Keratinocyte (primary cell): ENCODE data around the gene LARGE1. TPM values are rescaled to one million over a fixed set of nuclear protein-coding genes. Genes with fewer than 3 reads are reported as not detected.

Experiments
- DNase-seq: peaks from one replicate; pipeline ENCODE4 v3.0.0-alpha.2; 2011; ENCODE audit warnings: low read depth, missing footprints, low spot score
- FAIRE-seq: peaks from 2 replicates; lab custom pipeline; 2011; peaks lifted over from hg19 to GRCh38; lab: Jason Lieb, UNC
- H2AFZ ChIP-seq: 2 replicates; pipeline ENCODE4 v1.6.0; 2012; ENCODE audit warnings: low read length, control low read depth, inconsistent platforms; ENCODE audit not compliant: control insufficient read depth
- H3K27ac ChIP-seq: 2 replicates; pipeline ENCODE4 v1.5.1; 2011; ENCODE audit warnings: low read length; ENCODE audit not compliant: control insufficient read depth, insufficient read depth
- H3K27me3 ChIP-seq: 3 replicates; pipeline ENCODE4 v1.6.0; 2011; ENCODE audit warnings: low read length; ENCODE audit not compliant: control insufficient read depth, insufficient read depth; ENCODE audit errors: extremely low read depth
- H3K36me3 ChIP-seq, 2 experiments: 2 replicates in 1 of 2; 3 replicates in 1 of 2; pipeline ENCODE4 v1.5.1; 2011; ENCODE audit warnings: low read length in 2 of 2, mild to moderate bottlenecking in 1 of 2; ENCODE audit not compliant: control insufficient read depth in 2 of 2, insufficient read depth in 2 of 2; ENCODE audit errors: extremely low read depth in 1 of 2
- H3K4me1 ChIP-seq: 3 replicates; pipeline ENCODE4 v1.5.1; 2011; ENCODE audit warnings: low read length; ENCODE audit not compliant: control insufficient read depth, insufficient read depth; ENCODE audit errors: extremely low read depth
- H3K4me2 ChIP-seq: 3 replicates; pipeline ENCODE4 v1.6.0; 2011; ENCODE audit warnings: low read depth, low read length; ENCODE audit not compliant: control insufficient read depth, insufficient read depth; ENCODE audit errors: extremely low read depth
- H3K4me3 ChIP-seq, 3 experiments: fragments of 200-600 bp in 1 of 3; sonication (generic) in 1 of 3; 2 replicates in 2 of 3; 3 replicates in 1 of 3; pipeline ENCODE4 v1.5.1; 2011 to 2016; ENCODE audit warnings: low read length in 3 of 3, mild to moderate bottlenecking in 3 of 3, control low read depth in 2 of 3, inconsistent platforms in 1 of 3, low read depth in 1 of 3, mixed read lengths in 1 of 3, mixed run types in 1 of 3, moderate library complexity in 1 of 3; ENCODE audit not compliant: control insufficient read depth in 2 of 3, insufficient read depth in 2 of 3; ENCODE audit errors: extremely low read depth in 1 of 3
- H3K79me2 ChIP-seq: 2 replicates; pipeline ENCODE4 v1.6.0; 2012; ENCODE audit warnings: low read length; ENCODE audit not compliant: control insufficient read depth, insufficient read depth
- H3K9ac ChIP-seq: 3 replicates; pipeline ENCODE4 v1.6.0; 2011; ENCODE audit warnings: low read length; ENCODE audit not compliant: control insufficient read depth, insufficient read depth; ENCODE audit errors: extremely low read depth
- H3K9me1 ChIP-seq: 3 replicates; pipeline ENCODE4 v1.6.0; 2011; ENCODE audit warnings: low read length; ENCODE audit not compliant: control insufficient read depth, insufficient read depth; ENCODE audit errors: extremely low read depth
- H3K9me3 ChIP-seq: 2 replicates; pipeline ENCODE4 v1.5.1; 2012; ENCODE audit warnings: low read depth, low read length; ENCODE audit not compliant: control insufficient read depth
- H4K20me1 ChIP-seq: 3 replicates; pipeline ENCODE4 v1.6.0; 2011; ENCODE audit warnings: low read length; ENCODE audit not compliant: control insufficient read depth, insufficient read depth; ENCODE audit errors: extremely low read depth
- EZH2 ChIP-seq: IDR thresholded peaks from one replicate; pipeline ENCODE4 v1.6.1; 2012; ENCODE audit warnings: inconsistent platforms, mild to moderate bottlenecking, low read length, moderate library complexity
- dilution Hi-C: fragments of 300-500 bp; cut with MboI; formaldehyde crosslinking; loops from one replicate; pipeline ENCODE4 v1.7.0; 2020; ENCODE audit warnings: low sequenced_read_pairs; ENCODE audit not compliant: extremely low pct_ligation_motif_present
- polyA plus RNA-seq, 5 experiments: library from polyadenylated mRNA; depleted of rRNA in 3 of 5; stranded (reverse) in 3 of 5; stranded (forward) in 1 of 5; unstranded in 1 of 5; fragments of >200 nt; gene quantifications; 1 replicate in 1 of 5; 2 replicates in 3 of 5; 3 replicates in 1 of 5; pipeline versions ENCODE4 v1.2.1 to v1.2.3, GENCODE V29; 2011 to 2012; ENCODE audit warnings: missing spikeins in 2 of 5, low read depth in 1 of 5, low replicate concordance in 1 of 5
- TF ChIP-seq, protein P1 (sequence below), 3 experiments: IDR thresholded peaks in 1 of 3; conservative IDR thresholded peaks in 1 of 3; optimal IDR thresholded peaks in 1 of 3; 2 replicates in 2 of 3; 3 replicates in 1 of 3; pipeline versions ENCODE3 to v1.5.1; 2011; ENCODE audit warnings: low read length in 3 of 3, mild to moderate bottlenecking in 3 of 3, moderate library complexity in 2 of 3, control low read depth in 1 of 3, inconsistent platforms in 1 of 3; ENCODE audit not compliant: insufficient read depth in 2 of 3; ENCODE audit errors: extremely low read depth in 1 of 3

Gene LARGE1
- polyA plus RNA-seq, 1 donor (not counting 4 experiments of a cell fraction or from before 2014, with no cell fraction given), result 4.5 TPM

DNA sequence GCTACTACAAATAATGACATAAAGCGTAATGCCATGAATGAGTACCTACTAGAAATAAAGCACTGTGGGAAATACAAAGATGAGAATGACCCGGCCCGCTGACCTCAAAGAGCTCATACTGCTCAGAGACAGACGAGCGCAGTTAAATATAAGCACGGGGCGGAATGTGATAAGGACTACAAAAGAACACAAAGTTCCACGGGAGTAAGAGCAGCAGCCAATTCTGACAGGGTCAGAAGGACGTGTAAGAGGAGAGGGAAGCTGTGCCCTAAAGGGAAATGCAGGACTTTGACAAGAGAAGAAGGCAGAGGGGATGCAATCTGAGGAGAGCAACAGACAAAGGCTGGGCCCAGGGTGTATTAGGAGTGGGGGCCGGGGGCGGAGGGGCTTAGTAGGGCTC, 314.6 kb downstream of the LARGE1 start:
- H3K4me3 ChIP-seq, result no peak overlapping the region
- no peak overlapping the region for H3K9ac ChIP-seq
- no peaks in the 10 kb centered on the region for H3K36me3 ChIP-seq
- H3K9me3 ChIP-seq, result no peaks in the 10 kb centered on the region
- H3K9me1 ChIP-seq, result no peaks in the 10 kb centered on the region
- DNase-seq (no peak), FAIRE-seq (no peak)
- no peaks in the 10 kb centered on the region for H3K27me3 ChIP-seq
- H2AFZ ChIP-seq, result no peak overlapping the region
- dilution Hi-C loops, result no loop called here
- TF ChIP-seq EZH2, result no peak
- TF ChIP-seq, protein P1, sequence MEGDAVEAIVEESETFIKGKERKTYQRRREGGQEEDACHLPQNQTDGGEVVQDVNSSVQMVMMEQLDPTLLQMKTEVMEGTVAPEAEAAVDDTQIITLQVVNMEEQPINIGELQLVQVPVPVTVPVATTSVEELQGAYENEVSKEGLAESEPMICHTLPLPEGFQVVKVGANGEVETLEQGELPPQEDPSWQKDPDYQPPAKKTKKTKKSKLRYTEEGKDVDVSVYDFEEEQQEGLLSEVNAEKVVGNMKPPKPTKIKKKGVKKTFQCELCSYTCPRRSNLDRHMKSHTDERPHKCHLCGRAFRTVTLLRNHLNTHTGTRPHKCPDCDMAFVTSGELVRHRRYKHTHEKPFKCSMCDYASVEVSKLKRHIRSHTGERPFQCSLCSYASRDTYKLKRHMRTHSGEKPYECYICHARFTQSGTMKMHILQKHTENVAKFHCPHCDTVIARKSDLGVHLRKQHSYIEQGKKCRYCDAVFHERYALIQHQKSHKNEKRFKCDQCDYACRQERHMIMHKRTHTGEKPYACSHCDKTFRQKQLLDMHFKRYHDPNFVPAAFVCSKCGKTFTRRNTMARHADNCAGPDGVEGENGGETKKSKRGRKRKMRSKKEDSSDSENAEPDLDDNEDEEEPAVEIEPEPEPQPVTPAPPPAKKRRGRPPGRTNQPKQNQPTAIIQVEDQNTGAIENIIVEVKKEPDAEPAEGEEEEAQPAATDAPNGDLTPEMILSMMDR (optimal IDR thresholded peaks at IDR 0.05 in 1 of 3, IDR thresholded peaks at IDR 0.05 in 1 of 3, conservative IDR thresholded peaks at IDR 0.05 in 1 of 3; ENCODE audit: extremely low read depth in 1 of 3, insufficient read depth in 2 of 3, low read length in 3 of 3), result no peak
- H3K4me1 ChIP-seq, result no peaks in the 10 kb centered on the region
- no peak overlapping the region for H3K27ac ChIP-seq
- H4K20me1 ChIP-seq, result no peaks in the 10 kb centered on the region
- H3K79me2 ChIP-seq, result no peaks in the 10 kb centered on the region
- no peak overlapping the region for H3K4me2 ChIP-seq

DNA sequence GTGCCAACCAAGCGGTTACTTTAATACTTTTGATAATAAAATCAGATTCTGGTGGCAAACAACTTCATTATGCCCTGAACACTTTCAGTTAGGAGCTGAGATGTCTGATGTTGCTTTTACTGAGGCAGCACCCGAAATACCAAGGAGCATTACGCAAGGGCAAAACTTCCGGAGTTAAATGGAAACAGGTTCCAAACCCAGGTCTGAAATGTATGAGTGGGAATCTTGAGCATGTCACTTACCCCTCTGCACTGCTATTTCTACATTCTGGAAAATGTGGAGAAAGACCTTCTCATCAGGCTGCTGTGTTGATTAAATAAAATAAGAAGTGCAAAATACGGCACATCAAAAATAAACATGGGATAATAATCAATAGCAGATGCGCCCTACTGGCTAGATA, 315.1 kb downstream of the LARGE1 start:
- H3K36me3 ChIP-seq, result no peaks in the 10 kb centered on the region
- H3K9ac ChIP-seq, result no peak overlapping the region
- no peaks in the 10 kb centered on the region for H3K27me3 ChIP-seq
- dilution Hi-C loops, result no loop called here
- no peaks in the 10 kb centered on the region for H3K9me1 ChIP-seq
- H2AFZ ChIP-seq, result no peak overlapping the region
- no peaks in the 10 kb centered on the region for H3K79me2 ChIP-seq
- no peak overlapping the region for H3K4me2 ChIP-seq
- no peak overlapping the region for H3K27ac ChIP-seq
- H4K20me1 ChIP-seq, result no peaks in the 10 kb centered on the region
- H3K4me3 ChIP-seq, result no peak overlapping the region
- no peak for TF ChIP-seq EZH2
- TF ChIP-seq, protein P1 (optimal IDR thresholded peaks at IDR 0.05 in 1 of 3, IDR thresholded peaks at IDR 0.05 in 1 of 3, conservative IDR thresholded peaks at IDR 0.05 in 1 of 3; ENCODE audit: extremely low read depth in 1 of 3, insufficient read depth in 2 of 3, low read length in 3 of 3), result no peak
- DNase-seq (no peak), FAIRE-seq (no peak)
- H3K9me3 ChIP-seq, result no peaks in the 10 kb centered on the region
- no peaks in the 10 kb centered on the region for H3K4me1 ChIP-seq
